Measurements from ENCODE around the gene RNF213.

DNA sequence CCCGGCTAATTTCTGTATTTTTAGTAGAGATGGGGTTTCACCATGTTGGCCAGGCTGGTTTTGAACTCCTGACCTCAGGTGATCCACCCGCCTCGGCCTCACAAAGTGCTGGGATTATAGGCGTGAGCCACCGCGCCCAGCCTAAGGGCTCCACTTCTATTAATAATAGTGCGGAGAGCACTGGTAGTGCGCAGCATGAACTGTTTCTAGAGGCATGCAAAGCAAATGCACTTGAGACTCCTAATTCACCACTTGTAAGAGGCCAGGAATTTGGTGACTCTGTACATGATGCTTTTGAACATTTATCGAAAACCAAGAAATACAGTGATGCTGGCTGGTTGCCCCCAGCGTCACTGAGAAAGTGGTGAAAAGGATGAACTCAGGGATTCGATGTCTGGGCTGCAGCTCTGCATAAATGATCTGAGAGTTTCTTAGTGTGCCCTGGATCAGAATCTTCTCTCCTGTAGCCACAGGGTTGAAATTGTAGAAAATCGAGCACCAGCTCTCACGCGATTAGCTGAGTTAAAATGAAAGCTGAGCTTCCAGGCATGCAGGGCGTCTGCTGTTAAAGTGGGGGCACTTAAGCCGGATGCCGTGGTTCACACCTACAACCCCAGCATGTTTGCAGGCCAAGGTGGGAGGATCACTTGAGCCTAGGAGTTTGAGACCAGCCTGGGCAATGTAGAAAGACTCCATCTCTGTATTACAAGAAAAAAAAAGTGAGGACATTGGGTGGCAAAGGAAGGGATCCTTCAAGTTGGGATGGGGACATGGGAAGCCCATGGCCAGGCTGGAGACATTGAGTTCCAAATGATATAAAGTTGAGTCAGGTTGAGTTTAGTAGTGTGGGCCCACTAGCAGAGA lies 4.8 kb downstream of the RNF213 start:
- TF ChIP-seq ATF7 (IDR thresholded peaks at IDR 0.05; ENCODE audit: low read depth) = peak; percentile 60
- TF ChIP-seq, protein P1, sequence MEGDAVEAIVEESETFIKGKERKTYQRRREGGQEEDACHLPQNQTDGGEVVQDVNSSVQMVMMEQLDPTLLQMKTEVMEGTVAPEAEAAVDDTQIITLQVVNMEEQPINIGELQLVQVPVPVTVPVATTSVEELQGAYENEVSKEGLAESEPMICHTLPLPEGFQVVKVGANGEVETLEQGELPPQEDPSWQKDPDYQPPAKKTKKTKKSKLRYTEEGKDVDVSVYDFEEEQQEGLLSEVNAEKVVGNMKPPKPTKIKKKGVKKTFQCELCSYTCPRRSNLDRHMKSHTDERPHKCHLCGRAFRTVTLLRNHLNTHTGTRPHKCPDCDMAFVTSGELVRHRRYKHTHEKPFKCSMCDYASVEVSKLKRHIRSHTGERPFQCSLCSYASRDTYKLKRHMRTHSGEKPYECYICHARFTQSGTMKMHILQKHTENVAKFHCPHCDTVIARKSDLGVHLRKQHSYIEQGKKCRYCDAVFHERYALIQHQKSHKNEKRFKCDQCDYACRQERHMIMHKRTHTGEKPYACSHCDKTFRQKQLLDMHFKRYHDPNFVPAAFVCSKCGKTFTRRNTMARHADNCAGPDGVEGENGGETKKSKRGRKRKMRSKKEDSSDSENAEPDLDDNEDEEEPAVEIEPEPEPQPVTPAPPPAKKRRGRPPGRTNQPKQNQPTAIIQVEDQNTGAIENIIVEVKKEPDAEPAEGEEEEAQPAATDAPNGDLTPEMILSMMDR (IDR thresholded peaks at IDR 0.05 in 2 of 3, conservative IDR thresholded peaks at IDR 0.05 in 1 of 3; ENCODE audit: control insufficient read depth in 2 of 3, extremely low read depth in 1 of 3, insufficient read depth in 1 of 3, low read depth in 3 of 3, low read length in 3 of 3) = no peak

Data from GM12878 (cell line).